ENCODE measurements around the gene CDC42EP5. TPM values are rescaled to one million over a fixed set of nuclear protein-coding genes. Genes with fewer than 3 reads are reported as not detected.

The CDC42EP5 gene
- total and polyA plus RNA-seq, 4 donors, result 0.28 to 2.2 (median 0.84) TPM; not detected in 1

- Histone ChIP-seq H3K4me1 (ENCODE audit: control insufficient read depth in 4 of 4, insufficient read depth in 4 of 4, low read length in 3 of 4) (peaks cover 0 to 7% (median 6%) of the 10 kb centered on the region in 4 donors), H3K4me3 (ENCODE audit: low read depth in 1 of 3, low read length in 3 of 3) (no peak overlapping the region), H3K9me3 (ENCODE audit: control insufficient read depth in 4 of 4, low read length in 3 of 4) (no peaks in the 10 kb centered on the region), H3K27ac (ENCODE audit: low read depth in 1 of 2, low read length in 2 of 2) (no peak overlapping the region), H3K36me3 (ENCODE audit: control insufficient read depth in 4 of 4, insufficient read depth in 3 of 4, low read depth in 1 of 4, low read length in 3 of 4) (peaks cover 58 to 89% (median 69%) of the 10 kb centered on the region in 4 donors), H3K27me3 (ENCODE audit: control insufficient read depth in 4 of 4, insufficient read depth in 4 of 4, low read length in 3 of 4) (no peaks in the 10 kb centered on the region), H3K9ac (ENCODE audit: low read depth in 1 of 2, low read length in 2 of 2) (no peak overlapping the region)
- DNase-seq (ENCODE audit: low spot score), result no peak
- TF ChIP-seq MAX (IDR thresholded peaks at IDR 0.05), result no peak
- TF ChIP-seq RXRA (IDR thresholded peaks at IDR 0.05), result no peak
- TF ChIP-seq GABPA (IDR thresholded peaks at IDR 0.05 in 1 of 2, conservative IDR thresholded peaks at IDR 0.05 in 1 of 2), result no peak
- no peak for TF ChIP-seq YY1 (IDR thresholded peaks at IDR 0.05)
- TF ChIP-seq FOXA2 (IDR thresholded peaks at IDR 0.05), result no peak
- TF ChIP-seq HNF4G (IDR thresholded peaks at IDR 0.05), result no peak
- no peak for TF ChIP-seq RAD21 (IDR thresholded peaks at IDR 0.05)
- WGBS, result 95% methylated on average over 40 of the region's 40 CpGs
These were observed 17.2 kb downstream of the CDC42EP5 start for GRCh38 chr19:54455786-54456422.

- 97% methylated on average over 33 of the region's 33 CpGs for WGBS
- TF ChIP-seq NR2F2 (IDR thresholded peaks at IDR 0.05) (no peak), FOXA1 (IDR thresholded peaks at IDR 0.05) (no peak), RAD21 (IDR thresholded peaks at IDR 0.05) (no peak), HNF4G (IDR thresholded peaks at IDR 0.05) (no peak), YY1 (IDR thresholded peaks at IDR 0.05) (no peak)
- TF ChIP-seq, protein P1, sequence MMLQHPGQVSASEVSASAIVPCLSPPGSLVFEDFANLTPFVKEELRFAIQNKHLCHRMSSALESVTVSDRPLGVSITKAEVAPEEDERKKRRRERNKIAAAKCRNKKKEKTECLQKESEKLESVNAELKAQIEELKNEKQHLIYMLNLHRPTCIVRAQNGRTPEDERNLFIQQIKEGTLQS (IDR thresholded peaks at IDR 0.05), result no peak
- DNase-seq (ENCODE audit: low spot score), result no peak
- H3K4me1 ChIP-seq (ENCODE audit: control insufficient read depth in 4 of 4, insufficient read depth in 4 of 4, low read length in 3 of 4), result peaks cover 3 to 15% (median 15%) of the 10 kb centered on the region in 4 donors
- no peak overlapping the region for H3K4me3 ChIP-seq (ENCODE audit: low read depth in 1 of 3, low read length in 3 of 3)
- H3K9ac ChIP-seq (ENCODE audit: low read depth in 1 of 2, low read length in 2 of 2), result no peak overlapping the region
- peaks cover 50 to 82% (median 69%) of the 10 kb centered on the region in 4 donors for H3K36me3 ChIP-seq (ENCODE audit: control insufficient read depth in 4 of 4, insufficient read depth in 3 of 4, low read depth in 1 of 4, low read length in 3 of 4)
- H3K9me3 ChIP-seq (ENCODE audit: control insufficient read depth in 4 of 4, low read length in 3 of 4), result no peaks in the 10 kb centered on the region
- H3K27ac ChIP-seq (ENCODE audit: low read depth in 1 of 2, low read length in 2 of 2), result no peak overlapping the region
- H3K27me3 ChIP-seq (ENCODE audit: control insufficient read depth in 4 of 4, insufficient read depth in 4 of 4, low read length in 3 of 4), result no peaks in the 10 kb centered on the region
These were observed 18.1 kb downstream of the CDC42EP5 start for GRCh38 chr19:54454781-54455675.

DNA sequence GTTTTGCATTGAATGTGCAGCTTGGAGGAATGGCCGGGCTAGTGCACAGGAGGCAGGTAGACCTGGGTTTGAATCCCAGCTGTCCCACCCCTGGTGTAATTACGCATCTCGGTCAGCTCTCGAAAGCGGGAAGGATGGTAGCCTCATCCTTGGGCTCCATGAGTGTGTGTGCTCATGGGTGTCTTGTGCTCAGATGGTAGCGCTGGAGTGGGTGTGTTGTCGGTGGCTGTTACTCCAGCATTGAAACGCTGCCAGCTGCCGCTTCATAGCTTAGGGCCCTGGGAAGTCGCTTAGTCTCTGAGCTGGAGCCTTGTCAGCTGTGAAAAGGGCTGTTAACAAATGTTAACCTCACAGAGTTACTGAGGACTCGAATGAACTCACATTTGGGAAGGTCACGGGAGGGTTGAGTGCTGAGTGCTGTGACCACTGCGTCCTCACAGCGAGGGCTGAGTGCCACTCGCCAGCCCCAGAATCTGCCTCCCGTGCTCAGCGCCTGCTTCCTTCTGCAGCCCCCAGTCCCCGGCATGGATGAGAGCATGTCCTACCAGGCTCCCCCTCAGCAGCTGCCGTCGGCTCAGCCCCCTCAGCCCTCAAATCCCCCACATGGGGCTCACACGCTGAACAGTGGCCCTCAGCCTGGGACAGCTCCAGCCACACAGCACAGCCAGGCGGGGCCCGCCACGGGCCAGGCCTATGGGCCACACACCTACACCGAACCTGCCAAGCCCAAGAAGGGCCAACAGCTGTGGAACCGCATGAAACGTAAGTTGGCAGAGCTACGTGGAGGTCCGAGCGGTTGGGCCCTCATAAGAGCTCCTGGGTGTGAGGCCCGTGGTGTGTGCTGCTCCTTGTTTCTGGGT is 18.9 kb downstream of the CDC42EP5 start:
- TF ChIP-seq EGR1 (IDR thresholded peaks at IDR 0.05; ENCODE audit: low read depth in 2 of 2) (no peak), GABPA (IDR thresholded peaks at IDR 0.05 in 1 of 2, conservative IDR thresholded peaks at IDR 0.05 in 1 of 2) (no peak), ZBTB33 (IDR thresholded peaks at IDR 0.05) (no peak), RAD21 (IDR thresholded peaks at IDR 0.05) (no peak)
- H3K4me3 ChIP-seq (ENCODE audit: low read depth in 1 of 3, low read length in 3 of 3), result no peak overlapping the region
- 97% methylated on average over 31 of the region's 31 CpGs for WGBS
- H3K27ac ChIP-seq (ENCODE audit: low read depth in 1 of 2, low read length in 2 of 2), result no peak overlapping the region
- H3K9ac ChIP-seq (ENCODE audit: low read depth in 1 of 2, low read length in 2 of 2), result no peak overlapping the region
- H3K27me3 ChIP-seq (ENCODE audit: control insufficient read depth in 4 of 4, insufficient read depth in 4 of 4, low read length in 3 of 4), result no peaks in the 10 kb centered on the region
- H3K36me3 ChIP-seq (ENCODE audit: control insufficient read depth in 4 of 4, insufficient read depth in 3 of 4, low read depth in 1 of 4, low read length in 3 of 4), result peaks cover 47 to 74% (median 64%) of the 10 kb centered on the region in 4 donors
- no peak for DNase-seq (ENCODE audit: low spot score)
- peaks cover 3 to 20% (median 18%) of the 10 kb centered on the region in 4 donors for H3K4me1 ChIP-seq (ENCODE audit: control insufficient read depth in 4 of 4, insufficient read depth in 4 of 4, low read length in 3 of 4)
- no peaks in the 10 kb centered on the region for H3K9me3 ChIP-seq (ENCODE audit: control insufficient read depth in 4 of 4, low read length in 3 of 4)
